CD4-positive, alpha-beta T cell treated with Interleukin-15 for 1 hour (primary cell): Measurements from ENCODE around the gene C9orf50.
"Not testable (repeated sequence)": the region's sequence is repeated elsewhere in the genome, so short reads cannot be mapped to it uniquely, and the experiment has no call there.

Source experiments
- DNase-seq: peaks from one replicate; pipeline ENCODE4 v3.0.0-alpha.2; 2020

C9orf50 gene

GRCh38 chr9:129620669-129621295 is at the start of gene C9orf50:
C9orf50 (minus strand) TSS chr9:129621101; CDS start chr9:129620574, 527 bp downstream.
- no peak for DNase-seq

- no peak for DNase-seq
Measured at GRCh38 chr9:129669946-129670345, 49.0 kb upstream of the C9orf50 start.

- DNase-seq = no peak
Measured at GRCh38 chr9:129669141-129669718, 48.3 kb upstream of the C9orf50 start.

GRCh38 chr9:129667850-129668249 is 46.9 kb upstream of the C9orf50 start:
- no peak for DNase-seq

- no peak for DNase-seq
Measured at GRCh38 chr9:129667378-129667777, 46.5 kb upstream of the C9orf50 start.

GRCh38 chr9:129666575-129666974 is 45.7 kb upstream of the C9orf50 start:
- DNase-seq = no peak

GRCh38 chr9:129665814-129666520 is 45.1 kb upstream of the C9orf50 start:
- no peak for DNase-seq

- DNase-seq = no peak
Measured at GRCh38 chr9:129665389-129665775, 44.5 kb upstream of the C9orf50 start, which contains the start of gene PRRX2. PRRX2 (plus strand) TSS chr9:129665647; CDS start chr9:129665868, 221 bp downstream.

GRCh38 chr9:129664746-129665388 is 44.0 kb upstream of the C9orf50 start:
- DNase-seq = no peak

- not testable (repeated sequence) for DNase-seq
Measured at GRCh38 chr9:129662239-129662638, 41.3 kb upstream of the C9orf50 start.

- DNase-seq = no peak
Measured at GRCh38 chr9:129661029-129661428, 40.1 kb upstream of the C9orf50 start.

GRCh38 chr9:129656795-129657390 is 36.0 kb upstream of the C9orf50 start:
- no peak for DNase-seq

- no peak for DNase-seq
Measured at GRCh38 chr9:129655696-129656095, 34.8 kb upstream of the C9orf50 start.

- no peak for DNase-seq
Measured at GRCh38 chr9:129655154-129655553, 34.3 kb upstream of the C9orf50 start.

- no peak for DNase-seq
Measured at GRCh38 chr9:129654554-129655040, 33.7 kb upstream of the C9orf50 start.

- DNase-seq = no peak
Measured at GRCh38 chr9:129653823-129654553, 33.1 kb upstream of the C9orf50 start.

GRCh38 chr9:129650680-129651235 is 29.9 kb upstream of the C9orf50 start:
- DNase-seq = no peak

GRCh38 chr9:129649726-129650679 is 29.1 kb upstream of the C9orf50 start:
- DNase-seq = no peak

- no peak for DNase-seq
Measured at GRCh38 chr9:129648764-129649115, 27.8 kb upstream of the C9orf50 start.

- DNase-seq = no peak
Measured at GRCh38 chr9:129648092-129648763, 27.3 kb upstream of the C9orf50 start.
